Inferior parietal cortex (tissue), 1 donor: Measurements from ENCODE around the gene FGGY.
"Not testable (repeated sequence)": the region's sequence is repeated elsewhere in the genome, so short reads cannot be mapped to it uniquely, and the experiment has no call there.

Experiments used
- DNase-seq: peaks from one replicate; pipeline ENCODE4 v3.0.0-alpha.2; 2016; ENCODE audit errors: extremely low spot score

Gene FGGY

DNA sequence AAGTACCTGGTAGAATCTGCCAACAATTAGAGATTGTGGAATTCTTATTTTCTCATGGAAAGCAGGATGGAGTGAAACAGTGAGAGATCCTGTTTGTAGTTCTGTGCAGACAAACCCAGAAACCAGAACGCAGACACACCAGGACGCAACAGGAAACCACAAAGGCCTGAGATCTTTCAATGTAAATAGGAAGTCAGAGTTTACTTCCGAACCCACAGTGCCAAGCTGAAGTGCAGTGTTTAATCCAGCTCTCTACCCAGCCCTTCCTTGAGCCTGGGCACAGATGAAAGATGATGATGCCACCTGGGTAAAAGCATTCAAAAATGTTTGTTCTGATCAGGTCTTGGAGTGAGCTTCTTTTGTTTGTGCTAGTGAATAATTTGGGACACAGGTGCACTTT, 273.6 kb downstream of the FGGY start:
- no peak for DNase-seq

- no peak for DNase-seq
Measured at GRCh38 chr1:59574085-59574484, 277.2 kb downstream of the FGGY start.

DNA sequence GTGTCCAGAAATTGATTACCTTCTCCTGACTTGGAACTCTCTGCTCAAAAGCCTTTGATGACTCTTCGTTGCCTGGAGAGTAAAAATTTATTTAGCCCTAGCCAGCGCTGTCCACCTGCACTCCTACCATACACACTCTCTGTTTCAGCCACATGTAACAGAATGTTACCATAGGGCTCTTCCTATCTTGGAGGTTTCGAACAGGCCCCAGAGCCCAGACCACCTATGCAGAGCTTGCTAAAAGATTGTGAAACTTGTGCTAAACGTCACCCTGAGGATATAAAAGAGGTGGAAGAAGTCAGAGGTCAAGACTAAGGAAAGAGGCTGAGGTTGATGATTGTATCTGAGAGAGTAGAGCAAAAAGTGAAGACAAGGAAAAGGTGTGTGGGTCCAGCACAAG, 280.9 kb downstream of the FGGY start:
- no peak for DNase-seq

DNA sequence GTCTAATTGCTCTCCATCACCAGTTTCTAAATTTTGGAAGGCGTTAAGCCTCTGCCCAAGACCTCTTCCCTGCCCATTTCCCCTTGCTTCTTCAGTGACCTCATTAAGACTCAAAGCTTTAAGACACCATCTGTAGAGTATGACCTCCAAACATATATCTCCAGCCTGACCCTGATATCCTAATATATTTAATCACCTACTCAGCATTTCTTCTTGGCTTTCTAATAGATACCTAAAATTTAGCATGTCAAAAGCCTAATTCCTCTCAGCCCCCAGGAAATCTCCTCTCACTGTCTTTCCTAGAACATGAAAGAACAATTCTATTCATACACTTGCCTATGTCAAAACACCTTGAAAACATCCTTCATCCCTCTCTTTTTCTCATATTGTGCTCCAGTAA, 282.3 kb downstream of the FGGY start:
- no peak for DNase-seq

GRCh38 chr1:59580257-59580656, 283.4 kb downstream of the FGGY start:
- DNase-seq = no peak

GRCh38 chr1:59592410-59592809, 295.5 kb downstream of the FGGY start:
- not testable (repeated sequence) for DNase-seq

GRCh38 chr1:59592924-59593323, 296.0 kb downstream of the FGGY start:
- DNase-seq = no peak

DNA sequence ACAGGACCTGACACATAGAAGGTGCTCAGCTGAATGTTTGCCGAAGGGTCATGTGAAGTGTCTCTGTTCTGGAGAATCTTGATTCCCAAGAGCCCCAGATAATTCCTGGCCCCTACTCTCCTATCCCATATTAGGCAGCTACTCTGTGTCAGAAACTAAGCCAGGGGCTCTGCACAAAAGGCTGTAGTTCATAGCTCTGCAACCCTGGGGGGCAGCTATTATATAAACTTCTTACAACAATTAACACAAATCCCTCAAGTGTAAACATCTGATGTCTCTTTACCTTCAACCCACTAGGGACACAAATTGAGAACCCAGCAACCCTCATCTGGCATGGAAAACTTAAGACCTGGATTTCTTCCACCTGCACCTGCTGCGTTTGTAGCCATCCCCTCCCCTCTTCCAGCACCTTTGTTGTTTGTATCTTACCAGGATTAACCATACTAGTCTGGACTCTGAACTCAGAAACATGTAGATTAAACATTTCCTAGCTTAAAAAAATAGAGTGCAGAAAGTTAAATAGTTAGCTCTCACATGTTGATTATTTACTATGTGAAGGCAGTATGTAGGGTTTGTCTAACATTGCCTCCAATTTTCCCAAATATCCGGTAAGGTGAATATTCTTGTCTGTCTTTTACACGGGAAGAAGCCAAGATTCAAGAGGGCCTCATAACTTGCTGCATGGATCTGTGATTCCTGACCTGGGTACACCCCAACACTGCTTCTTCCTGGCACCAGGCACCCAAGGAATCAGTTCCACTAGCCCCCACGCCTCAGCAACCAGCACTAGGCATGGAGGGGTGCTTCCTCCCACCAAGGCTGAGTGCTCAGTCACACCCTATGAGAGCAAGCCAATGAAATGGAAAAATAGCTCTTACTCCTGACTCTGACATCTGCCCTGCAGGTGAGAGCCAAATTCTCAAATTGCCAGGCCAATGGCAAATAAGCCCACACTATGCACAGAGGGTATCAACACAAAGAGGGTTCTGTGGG, 297.2 kb downstream of the FGGY start:
- DNase-seq = no peak

DNA sequence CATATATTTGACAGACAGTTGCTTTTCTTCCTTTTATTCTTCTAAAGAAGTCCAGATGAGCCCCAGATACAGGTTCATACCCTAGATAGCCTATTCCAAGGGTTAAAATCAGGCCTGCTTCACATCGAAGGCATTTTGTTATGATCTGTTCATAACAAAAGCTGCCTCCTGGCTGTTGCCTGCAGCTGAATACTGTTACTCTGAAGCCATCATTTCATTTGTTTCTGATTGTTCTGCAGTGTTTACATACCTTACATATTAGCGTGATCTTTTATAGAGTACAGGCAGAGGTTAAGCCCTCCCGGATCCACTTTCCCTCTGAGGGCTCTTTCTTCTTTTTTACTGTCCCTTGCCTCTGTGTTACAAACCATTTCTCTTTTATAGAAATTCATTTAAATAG, 298.9 kb downstream of the FGGY start:
- DNase-seq = no peak

- no peak for DNase-seq
Measured at GRCh38 chr1:59596432-59596831, 299.5 kb downstream of the FGGY start.

DNA sequence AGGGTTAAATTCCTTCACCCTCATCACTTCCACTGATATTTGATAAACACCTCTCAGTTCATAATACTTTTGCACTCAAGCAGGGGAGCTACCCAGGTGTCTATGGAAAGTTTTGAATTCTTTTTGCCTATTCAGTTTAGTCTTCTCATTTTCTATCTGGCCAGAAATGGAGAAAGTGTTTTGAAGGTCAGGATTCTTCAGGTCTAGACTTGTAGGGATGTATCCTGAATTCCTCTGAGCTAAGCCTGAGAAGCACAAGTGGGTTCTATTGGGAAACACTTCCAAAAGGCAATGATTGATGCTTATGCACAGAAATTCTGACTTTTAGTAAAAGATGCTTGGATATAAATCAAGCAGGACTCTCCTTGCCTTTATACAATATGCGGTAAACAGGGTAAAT, 300.1 kb downstream of the FGGY start:
- DNase-seq = no peak

DNA sequence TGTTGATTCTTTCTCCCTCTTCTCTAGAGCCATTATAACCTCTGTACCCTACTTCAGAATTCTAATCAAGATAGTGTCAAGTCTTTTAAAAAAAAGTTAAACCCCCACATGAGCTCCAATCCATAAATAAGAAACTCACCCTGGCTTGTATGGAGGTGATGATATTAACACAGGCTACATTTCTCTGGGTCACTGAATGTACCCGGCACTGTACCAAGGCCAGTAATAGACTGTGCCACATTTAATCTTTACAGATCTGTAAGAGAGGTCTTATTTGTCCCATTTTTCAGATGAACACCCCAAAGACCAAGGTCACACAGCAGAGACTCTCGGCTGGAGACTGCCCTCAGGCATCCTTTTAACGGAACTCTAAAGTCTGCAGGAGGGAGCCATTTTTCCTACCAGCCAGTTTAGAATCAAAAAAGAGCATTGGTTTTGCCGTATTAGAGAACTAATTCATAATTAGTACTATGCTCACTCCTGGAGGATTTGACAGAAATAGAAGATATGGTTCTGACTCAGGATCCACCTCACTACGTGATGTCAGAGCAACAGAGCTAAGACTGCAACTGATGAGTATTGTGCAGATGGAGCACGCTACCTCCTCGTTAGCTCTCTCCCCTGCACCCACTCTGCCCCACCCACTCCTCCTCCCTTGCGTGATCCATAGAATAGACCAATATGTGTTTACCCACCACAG, 300.7 kb downstream of the FGGY start:
- no peak for DNase-seq

DNA sequence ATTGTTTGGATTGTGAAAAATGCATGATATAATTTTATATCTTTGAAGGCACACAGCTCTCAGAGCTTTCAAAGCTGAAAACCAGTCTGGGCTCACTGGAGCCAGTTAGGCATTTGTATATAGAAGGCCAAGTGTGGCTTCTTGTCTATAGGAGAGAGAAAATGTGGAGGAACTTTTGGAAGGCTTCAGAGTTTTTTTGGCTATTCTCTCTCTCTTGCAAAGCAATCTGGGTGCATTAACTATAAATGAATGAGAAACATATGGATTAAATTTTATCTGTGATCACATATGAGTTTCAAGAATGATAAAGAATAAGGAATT, 301.2 kb downstream of the FGGY start:
- DNase-seq = no peak

GRCh38 chr1:59601041-59601441, 304.1 kb downstream of the FGGY start:
- DNase-seq = no peak

GRCh38 chr1:59601811-59602210, 304.9 kb downstream of the FGGY start:
- DNase-seq = no peak

- no peak for DNase-seq
Measured at GRCh38 chr1:59604191-59604590, 307.3 kb downstream of the FGGY start.

DNA sequence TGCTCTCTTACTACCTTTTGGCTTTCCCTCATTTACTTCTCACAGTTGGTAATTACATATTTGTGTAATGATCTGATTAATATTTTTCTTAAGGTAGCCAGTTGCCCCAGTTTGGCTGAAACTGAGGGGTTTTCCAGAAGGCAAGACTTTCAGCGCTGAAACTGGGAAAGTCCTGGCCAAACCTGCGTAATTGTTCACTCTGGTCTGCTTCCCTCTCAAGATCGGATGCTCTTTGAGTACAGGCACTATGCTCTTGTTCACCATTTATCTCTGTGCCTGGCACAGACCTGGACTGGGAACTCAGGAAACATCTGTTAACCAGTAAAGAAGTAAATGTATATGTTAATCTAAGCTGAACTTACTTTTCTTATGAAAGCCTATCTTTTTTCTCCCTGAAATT, 308.3 kb downstream of the FGGY start:
- DNase-seq = no peak

- DNase-seq = no peak
Measured at GRCh38 chr1:59605761-59606160, 308.9 kb downstream of the FGGY start.

DNA sequence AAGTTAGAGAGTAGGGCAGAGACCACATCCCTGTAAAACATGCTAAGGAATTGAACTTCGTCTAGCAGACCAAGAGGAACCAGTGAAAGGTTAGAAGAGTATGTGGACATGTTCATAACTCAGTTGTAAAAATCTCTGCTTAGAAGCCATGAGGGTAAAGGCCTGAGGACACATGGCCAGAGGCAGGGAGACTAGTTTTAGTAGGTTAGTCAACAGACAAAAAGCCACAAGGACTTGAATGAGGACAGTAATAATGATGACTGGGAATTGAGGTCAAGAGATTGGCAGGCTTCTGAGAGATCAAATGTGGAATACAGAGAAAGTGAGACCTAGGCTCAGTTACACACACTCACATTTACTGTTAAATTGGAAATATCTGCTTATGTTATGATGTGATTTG, 312.4 kb downstream of the FGGY start:
- DNase-seq = no peak

- not testable (repeated sequence) for DNase-seq
Measured at GRCh38 chr1:59610499-59610898, 313.6 kb downstream of the FGGY start.

DNA sequence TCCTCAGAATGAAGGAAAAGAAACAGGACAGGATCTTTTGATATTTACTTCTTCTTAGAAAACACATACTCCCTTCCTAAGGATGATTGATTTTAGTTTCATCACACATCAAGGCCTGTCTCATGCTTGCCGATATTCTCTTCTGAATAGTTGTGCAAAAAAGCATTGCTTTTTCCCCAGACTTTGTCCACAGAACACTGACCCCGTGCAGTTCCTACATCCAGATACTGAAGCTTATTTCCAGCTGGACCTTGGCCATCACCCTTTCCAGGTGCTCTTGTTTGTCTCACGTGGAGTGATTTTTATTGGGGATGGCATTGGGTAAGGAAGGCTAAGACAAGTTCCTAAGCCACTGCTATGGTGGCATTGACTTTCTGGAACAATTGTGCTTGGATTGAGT, 320.5 kb downstream of the FGGY start:
- no peak for DNase-seq

DNA sequence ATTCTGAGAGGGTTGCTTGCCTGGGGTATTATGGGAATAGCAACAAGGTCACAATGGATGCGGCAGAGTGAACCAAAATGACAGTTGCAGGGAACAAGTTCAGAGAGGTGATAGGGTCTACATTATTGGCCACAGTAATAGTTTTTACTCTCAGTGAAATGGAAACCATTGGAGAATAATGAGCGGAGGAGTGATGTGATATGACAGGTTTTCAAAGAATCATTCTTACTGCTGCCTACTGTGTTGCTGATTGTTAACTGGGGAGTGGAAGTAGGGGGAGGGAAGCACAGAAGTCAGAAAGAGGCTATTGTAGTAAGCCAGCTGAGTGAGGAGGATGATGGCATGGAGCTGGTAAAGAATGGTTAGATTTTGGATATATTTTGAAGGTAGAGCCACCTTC, 322.7 kb downstream of the FGGY start:
- no peak for DNase-seq

- no peak for DNase-seq
Measured at GRCh38 chr1:59625384-59625783, 328.5 kb downstream of the FGGY start.
